ENCODE data around the gene MT1F. TPM values are rescaled to one million over a fixed set of nuclear protein-coding genes. Genes with fewer than 3 reads are reported as not detected.
"Not testable (repeated sequence)": the region's sequence is repeated elsewhere in the genome, so short reads cannot be mapped to it uniquely, and the experiment has no call there.

Gene MT1F
- total and polyA plus RNA-seq, 10 of the 15 experiments (the other 5 are each of a cell fraction or from before 2014, with no cell fraction given), result 0.28 to 2.5 (median 1.1) TPM; not detected in 1

- ATAC-seq; H3K4me1 ChIP-seq (ENCODE audit: control insufficient read depth, insufficient read depth, low read length); DNase-seq (ENCODE audit: low read depth, low spot score); FAIRE-seq; in situ Hi-C loops (cut with MboI); H3K4me3 ChIP-seq; H3K36me3 ChIP-seq (ENCODE audit: control insufficient read depth in 2 of 2, insufficient read depth in 2 of 2, low read length in 1 of 2); H3K27ac ChIP-seq (ENCODE audit: control insufficient read depth, insufficient read depth); BruUV-seq (replicated peaks); H3K4me2 ChIP-seq (ENCODE audit: control insufficient read depth, insufficient read depth); RAD21 ChIA-PET (ENCODE audit: unreplicated experiment); H3K9ac ChIP-seq (ENCODE audit: control insufficient read depth, insufficient read depth, low read length); intact Hi-C loops (cut with micrococcal nuclease; ENCODE audit: unreplicated experiment); H2AFZ ChIP-seq (ENCODE audit: control insufficient read depth, low read depth, low read length); H3K27me3 ChIP-seq (replicated peaks in 1 of 2; ENCODE audit: control insufficient read depth in 2 of 2, insufficient read depth in 2 of 2, low read length in 1 of 2); H3K9me3 ChIP-seq (replicated peaks; ENCODE audit: control insufficient read depth, insufficient read depth, low read length); H3K79me2 ChIP-seq (ENCODE audit: control insufficient read depth, insufficient read depth, low read length); H4K20me1 ChIP-seq (ENCODE audit: control insufficient read depth, insufficient read depth): not testable (repeated sequence)
- 1% methylated on average over 4 of the region's 4 CpGs for WGBS (ENCODE audit: insufficient coverage, insufficient replicate concordance, low lambda C conversion rate, missing lambda C conversion rate)
- POLR2A ChIA-PET, result interaction anchor here (0.6 kb wide), 1 partner anchor 18 kb away, joined by 3 read pairs; no protein-coding TSS in a partner anchor
- SMC1A ChIA-PET (ENCODE audit: uncharacterized antibody, unreplicated experiment), result interaction anchor here (1.9 to 2.9 kb wide), 2 partner anchors 10 to 80 kb away, joined by 6 to 12 read pairs; no protein-coding TSS in a partner anchor
- CTCF ChIA-PET, result interaction anchor here (1.7 kb wide), 1 partner anchor 11 kb away, joined by 7 read pairs; no protein-coding TSS in a partner anchor
These were observed 35.9 kb upstream of the MT1F start for GRCh38 chr16:56621665-56622445.

- in situ Hi-C loops (cut with MboI), result not testable (repeated sequence)
These were observed 34.6 kb upstream of the MT1F start for GRCh38 chr16:56623184-56623583.

More at GRCh38 chr16:56623184-56623583, 34.6 kb upstream of the MT1F start:
- H3K4me3 ChIP-seq; BruUV-seq (replicated peaks); H3K9ac ChIP-seq (ENCODE audit: control insufficient read depth, insufficient read depth, low read length); ATAC-seq; H3K79me2 ChIP-seq (ENCODE audit: control insufficient read depth, insufficient read depth, low read length); FAIRE-seq; H3K27ac ChIP-seq (ENCODE audit: control insufficient read depth, insufficient read depth); H3K9me3 ChIP-seq (replicated peaks; ENCODE audit: control insufficient read depth, insufficient read depth, low read length); H3K4me1 ChIP-seq (ENCODE audit: control insufficient read depth, insufficient read depth, low read length); H3K27me3 ChIP-seq (replicated peaks in 1 of 2; ENCODE audit: control insufficient read depth in 2 of 2, insufficient read depth in 2 of 2, low read length in 1 of 2); H3K4me2 ChIP-seq (ENCODE audit: control insufficient read depth, insufficient read depth); DNase-seq (ENCODE audit: low read depth, low spot score); H4K20me1 ChIP-seq (ENCODE audit: control insufficient read depth, insufficient read depth); H3K36me3 ChIP-seq (ENCODE audit: control insufficient read depth in 2 of 2, insufficient read depth in 2 of 2, low read length in 1 of 2); H2AFZ ChIP-seq (ENCODE audit: control insufficient read depth, low read depth, low read length); intact Hi-C loops (cut with micrococcal nuclease; ENCODE audit: unreplicated experiment): not testable (repeated sequence)
- POLR2A ChIA-PET, result interaction anchor here (1.2 to 1.3 kb wide), 2 partner anchors 10 to 12 kb away, joined by 4 read pairs; no protein-coding TSS in a partner anchor
- CTCF ChIA-PET, result interaction anchor here (1.1 to 1.7 kb wide), 4 partner anchors 10 to 20 kb away, joined by 3 to 7 read pairs (median 4); partner anchors contain the start of gene MT2A
- RAD21 ChIA-PET (ENCODE audit: unreplicated experiment), result interaction anchor here (1.0 to 1.1 kb wide), 2 partner anchors 15 to 20 kb away, joined by 3 to 4 read pairs; partner anchors contain the start of gene MT2A
- 51% methylated on average over 5 of the region's 5 CpGs for WGBS (ENCODE audit: insufficient coverage, insufficient replicate concordance, low lambda C conversion rate, missing lambda C conversion rate)
- SMC1A ChIA-PET (ENCODE audit: uncharacterized antibody, unreplicated experiment), result interaction anchor here (1.1 to 2.9 kb wide), 8 partner anchors 10 to 176 kb away, joined by 3 to 12 read pairs (median 4); no protein-coding TSS in a partner anchor

Data from GM12878 (cell line).